Mucosa of descending colon (tissue), 3 donors: ENCODE data around the gene EFNA5. TPM values are rescaled to one million over a fixed set of nuclear protein-coding genes. Genes with fewer than 3 reads are reported as not detected.

Experiments used
- ATAC-seq: fragments of 200-7000 bp; cut with Tn5 transposase; one replicate; pipeline ENCODE4 v1.9.1; 2020; ENCODE audit warnings: mild to moderate bottlenecking, moderate library complexity
- DNase-seq, 3 donors: peaks; one replicate each; pipeline ENCODE4 v3.0.0-alpha.2; 2020
- H3K36me3 ChIP-seq: fragments of 200-600 bp; one replicate; pipeline ENCODE4 v1.8.0; 2021; ENCODE audit warnings: low read depth, mild to moderate bottlenecking
- H3K4me1 ChIP-seq: fragments of 200-600 bp; one replicate; pipeline ENCODE4 v1.8.0; 2021; ENCODE audit warnings: low read depth, mild to moderate bottlenecking
- H3K4me3 ChIP-seq: fragments of 200-600 bp; one replicate; pipeline ENCODE4 v1.8.0; 2021; ENCODE audit warnings: mild to moderate bottlenecking
- H3K9me3 ChIP-seq: fragments of 200-600 bp; one replicate; pipeline ENCODE4 v1.8.0; 2021; ENCODE audit warnings: mild to moderate bottlenecking
- intact Hi-C, 2 donors: fragments of 100-400 bp; cut with DNase I in 1 of 2; cut with micrococcal nuclease in 1 of 2; formaldehyde crosslinking; loops; one replicate each; pipeline versions ENCODE4 v1.11.0 to v1.11.1; 2022; cut with DNase I, micrococcal nuclease
- total RNA-seq, 3 donors: library from RNA; stranded (reverse); fragmentation: NEBNext Ultra II Directional in 2 of 3; extraction: Animal tissue kit (Norgen Biotek cat#: 25700) in 2 of 3; gene quantifications; one replicate each; pipeline versions ENCODE4 v1.2.1 to v1.2.4, GENCODE V29; 2021 to 2023
- TF ChIP-seq, protein P1 (sequence below): fragments of 200-600 bp; IDR thresholded peaks from one replicate; pipeline ENCODE4 v1.8.0; 2022; ENCODE audit warnings: antibody characterized with exemption, mild to moderate bottlenecking
- donor health status: DM: no; HTN: no; CAD: no; lungs with moderate emphysema.
- donor health status: DM: no; HTN: no; CAD: no.
- donor health status: DM: no; HTN: yes; CAD: no.

Gene EFNA5
- total RNA-seq, 3 donors from 2014 or later: 12.7 to 14.4 (median 14.3) TPM

- Histone ChIP-seq H3K9me3 (no peaks in the 10 kb centered on the region), H3K4me1 (peaks cover 10% of the 10 kb centered on the region), H3K36me3 (no peaks in the 10 kb centered on the region), H3K4me3 (no peak overlapping the region)
- DNase-seq: peak in 1 of 3 donors; percentile 7
- intact Hi-C loops: no loop called here
- TF ChIP-seq, protein P1, sequence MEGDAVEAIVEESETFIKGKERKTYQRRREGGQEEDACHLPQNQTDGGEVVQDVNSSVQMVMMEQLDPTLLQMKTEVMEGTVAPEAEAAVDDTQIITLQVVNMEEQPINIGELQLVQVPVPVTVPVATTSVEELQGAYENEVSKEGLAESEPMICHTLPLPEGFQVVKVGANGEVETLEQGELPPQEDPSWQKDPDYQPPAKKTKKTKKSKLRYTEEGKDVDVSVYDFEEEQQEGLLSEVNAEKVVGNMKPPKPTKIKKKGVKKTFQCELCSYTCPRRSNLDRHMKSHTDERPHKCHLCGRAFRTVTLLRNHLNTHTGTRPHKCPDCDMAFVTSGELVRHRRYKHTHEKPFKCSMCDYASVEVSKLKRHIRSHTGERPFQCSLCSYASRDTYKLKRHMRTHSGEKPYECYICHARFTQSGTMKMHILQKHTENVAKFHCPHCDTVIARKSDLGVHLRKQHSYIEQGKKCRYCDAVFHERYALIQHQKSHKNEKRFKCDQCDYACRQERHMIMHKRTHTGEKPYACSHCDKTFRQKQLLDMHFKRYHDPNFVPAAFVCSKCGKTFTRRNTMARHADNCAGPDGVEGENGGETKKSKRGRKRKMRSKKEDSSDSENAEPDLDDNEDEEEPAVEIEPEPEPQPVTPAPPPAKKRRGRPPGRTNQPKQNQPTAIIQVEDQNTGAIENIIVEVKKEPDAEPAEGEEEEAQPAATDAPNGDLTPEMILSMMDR: no peak
- no peak for ATAC-seq
Measured at GRCh38 chr5:107668154-107669095, 2.3 kb downstream of the EFNA5 start.

- DNase-seq: no peak
- TF ChIP-seq, protein P1: no peak
- no peaks in the 10 kb centered on the region for H3K9me3 ChIP-seq
- H3K4me3 ChIP-seq: no peak overlapping the region
- no peaks in the 10 kb centered on the region for H3K36me3 ChIP-seq
- peaks cover 5% of the 10 kb centered on the region for H3K4me1 ChIP-seq
- intact Hi-C loops: no loop called here
- ATAC-seq: no peak
Measured at GRCh38 chr5:107666051-107666655, 4.6 kb downstream of the EFNA5 start.

DNA sequence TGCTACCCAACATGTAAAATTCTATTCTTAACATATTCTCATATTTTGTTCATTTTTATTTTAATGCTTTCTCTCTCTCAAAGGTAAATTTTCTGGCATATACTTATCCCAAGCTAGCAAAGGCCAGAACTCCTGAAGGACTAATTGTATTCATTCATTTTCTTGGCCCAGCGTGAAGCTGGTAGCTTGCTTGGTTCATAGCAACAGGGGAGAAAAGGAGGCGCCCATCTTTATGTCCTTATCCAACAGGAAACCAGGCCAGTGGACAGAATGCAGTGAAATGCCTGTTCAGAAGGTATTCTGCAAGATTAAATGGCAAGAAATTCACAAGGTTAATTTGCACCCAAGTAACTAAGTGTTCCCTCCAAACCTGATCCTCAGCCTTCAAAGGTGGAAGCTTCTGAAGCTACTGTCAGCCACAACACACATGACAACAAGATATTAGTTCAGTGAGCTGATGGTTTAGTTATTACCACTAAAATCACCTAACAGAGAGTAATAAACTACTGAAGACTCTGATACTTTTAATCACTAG, 5.6 kb downstream of the EFNA5 start:
- TF ChIP-seq, protein P1: no peak
- intact Hi-C loops: no loop called here
- H3K36me3 ChIP-seq: no peaks in the 10 kb centered on the region
- H3K4me3 ChIP-seq: no peak overlapping the region
- no peaks in the 10 kb centered on the region for H3K4me1 ChIP-seq
- ATAC-seq: no peak
- DNase-seq: no peak
- H3K9me3 ChIP-seq: no peaks in the 10 kb centered on the region

- Histone ChIP-seq H3K4me1 (no peaks in the 10 kb centered on the region), H3K4me3 (no peak overlapping the region), H3K9me3 (no peaks in the 10 kb centered on the region), H3K36me3 (no peaks in the 10 kb centered on the region)
- intact Hi-C loops: no loop called here
- TF ChIP-seq, protein P1: no peak
- ATAC-seq: no peak
- no peak for DNase-seq
Measured at GRCh38 chr5:107663697-107664096, 7.0 kb downstream of the EFNA5 start.

- Histone ChIP-seq H3K36me3 (no peaks in the 10 kb centered on the region), H3K4me1 (no peaks in the 10 kb centered on the region), H3K4me3 (no peak overlapping the region), H3K9me3 (no peaks in the 10 kb centered on the region)
- TF ChIP-seq, protein P1: no peak
- ATAC-seq (no peak), DNase-seq (no peak)
- intact Hi-C loops: no loop called here
Measured at GRCh38 chr5:107661650-107662044, 9.1 kb downstream of the EFNA5 start.
